PC-9 (cell line): Measurements from ENCODE around the gene PTPMT1.

Source experiments
- EZH2 ChIP-seq: fragments of 200-600 bp; sonication (generic); IDR thresholded peaks from 2 replicates; pipeline ENCODE4 v1.8.0; 2017; ENCODE audit warnings: antibody characterized with exemption, low read depth
- TF ChIP-seq, protein P1 (sequence below): fragments of 200-600 bp; sonication (generic); conservative IDR thresholded peaks from 2 replicates; pipeline ENCODE4 v1.6.1; 2017; ENCODE audit warnings: mixed run types, antibody characterized with exemption, mild to moderate bottlenecking, moderate library complexity

DNA sequence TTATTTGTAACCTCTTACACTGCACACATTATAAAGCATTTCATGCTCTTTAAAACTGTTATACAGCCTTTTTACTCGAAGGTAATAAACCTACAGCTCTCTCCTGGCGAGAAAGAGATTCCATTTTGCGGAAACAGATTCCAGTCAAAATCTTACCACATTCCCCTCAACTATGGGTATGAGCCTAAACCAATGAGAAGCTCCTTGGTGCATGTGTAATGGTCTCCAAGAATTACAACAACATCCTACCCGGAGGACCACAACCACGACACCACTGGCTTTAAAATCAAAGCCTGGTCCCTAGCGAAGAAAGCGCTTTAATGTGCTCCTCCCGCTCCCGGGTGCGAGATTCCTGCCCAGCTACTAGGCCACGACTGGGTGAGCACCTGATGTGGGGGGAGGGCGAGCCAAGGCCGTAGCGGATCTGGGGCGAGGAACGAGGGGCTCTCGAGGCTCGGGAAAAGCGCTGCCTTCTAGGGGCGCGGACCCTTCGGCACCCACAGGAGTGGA is 13.3 kb upstream of the PTPMT1 start:
- no peak for TF ChIP-seq EZH2
- TF ChIP-seq, protein P1, sequence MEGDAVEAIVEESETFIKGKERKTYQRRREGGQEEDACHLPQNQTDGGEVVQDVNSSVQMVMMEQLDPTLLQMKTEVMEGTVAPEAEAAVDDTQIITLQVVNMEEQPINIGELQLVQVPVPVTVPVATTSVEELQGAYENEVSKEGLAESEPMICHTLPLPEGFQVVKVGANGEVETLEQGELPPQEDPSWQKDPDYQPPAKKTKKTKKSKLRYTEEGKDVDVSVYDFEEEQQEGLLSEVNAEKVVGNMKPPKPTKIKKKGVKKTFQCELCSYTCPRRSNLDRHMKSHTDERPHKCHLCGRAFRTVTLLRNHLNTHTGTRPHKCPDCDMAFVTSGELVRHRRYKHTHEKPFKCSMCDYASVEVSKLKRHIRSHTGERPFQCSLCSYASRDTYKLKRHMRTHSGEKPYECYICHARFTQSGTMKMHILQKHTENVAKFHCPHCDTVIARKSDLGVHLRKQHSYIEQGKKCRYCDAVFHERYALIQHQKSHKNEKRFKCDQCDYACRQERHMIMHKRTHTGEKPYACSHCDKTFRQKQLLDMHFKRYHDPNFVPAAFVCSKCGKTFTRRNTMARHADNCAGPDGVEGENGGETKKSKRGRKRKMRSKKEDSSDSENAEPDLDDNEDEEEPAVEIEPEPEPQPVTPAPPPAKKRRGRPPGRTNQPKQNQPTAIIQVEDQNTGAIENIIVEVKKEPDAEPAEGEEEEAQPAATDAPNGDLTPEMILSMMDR: no peak
